A549 (cell line): Measurements from ENCODE around the gene CBFB. TPM values are rescaled to one million over a fixed set of nuclear protein-coding genes. Genes with fewer than 3 reads are reported as not detected.
A peak's percentile ranks its signal among the peaks of the same experiment; 100 is the strongest.

Experiments
- ATAC-seq, 2 experiments: fragments of 200-7000 bp in 1 of 2; fragments of >200 bp in 1 of 2; cut with Nextera tagmentation in 1 of 2; cut with Tn5 transposase in 1 of 2; 3 replicates each; pipeline versions ENCODE4 v1.8.0 to v1.9.1; 2018 to 2020; ENCODE audit warnings: mild to moderate bottlenecking in 1 of 2, moderate library complexity in 1 of 2
- CTCF ChIA-PET: fragments of 300-600 bp; sonication (Branson Sonifier 250); formaldehyde crosslinking; extraction: SDS; loops from one replicate; lab custom pipeline; 2021; ENCODE audit warnings: antibody characterized with exemption, inconsistent platforms; lab: Yijun Ruan, JAX
- POLR2A ChIA-PET: fragments of 350-600 bp; formaldehyde crosslinking; extraction: SDS; loops from one replicate; lab custom pipeline; 2021; ENCODE audit warnings: antibody characterized with exemption, inconsistent platforms; lab: Yijun Ruan, JAX
- DNase-seq, 2 experiments: peaks; one replicate each; pipeline versions ENCODE4 v3.0.0 to v3.0.0-alpha.2; 2011 to 2016; ENCODE audit warnings: low read depth in 1 of 2, low spot score in 1 of 2
- FAIRE-seq: peaks from 2 replicates; lab custom pipeline; 2011; peaks lifted over from hg19 to GRCh38; lab: Jason Lieb, UNC
- H3K27ac ChIP-seq, 2 experiments: fragments of >200 bp; sonication (Bioruptor Twin); formaldehyde crosslinking; 3 replicates each; pipeline ENCODE4 v1.5.1; 2016 to 2017
- H3K4me1 ChIP-seq: fragments of >200 bp; sonication (Bioruptor Twin); formaldehyde crosslinking; 3 replicates; pipeline ENCODE4 v1.6.1; 2016
- H3K4me2 ChIP-seq: fragments of >200 bp; sonication (Bioruptor Twin); formaldehyde crosslinking; 3 replicates; pipeline ENCODE4 v1.6.1; 2016
- H3K4me3 ChIP-seq: fragments of >200 bp; sonication (Bioruptor Twin); formaldehyde crosslinking; 3 replicates; pipeline ENCODE4 v1.5.1; 2016
- H3K9me3 ChIP-seq: fragments of >200 bp; sonication (Bioruptor Twin); formaldehyde crosslinking; 3 replicates; pipeline ENCODE4 v1.6.1; 2016
- ATOH8 ChIP-seq: fragments of 250-450 bp; sonication (Bioruptor Pico); IDR thresholded peaks from 2 replicates; pipeline ENCODE4 v1.5.0; 2020; ENCODE audit warnings: low read depth, mild to moderate bottlenecking, moderate library complexity
- CHD2 ChIP-seq: fragments of 150-350 bp; IDR thresholded peaks from 2 replicates; pipeline ENCODE4 v1.6.1; 2014; ENCODE audit warnings: low read length; ENCODE audit not compliant: partially characterized antibody
- EP300 ChIP-seq, 2 experiments: fragments of >200 bp; sonication (Bioruptor Twin); formaldehyde crosslinking; IDR thresholded peaks; 2 replicates in 1 of 2; 3 replicates in 1 of 2; pipeline ENCODE4 v1.6.1; 2016 to 2017
- FOXS1 ChIP-seq: fragments of 250-450 bp; sonication (Bioruptor Pico); IDR thresholded peaks from 2 replicates; pipeline ENCODE4 v1.5.0; 2020; ENCODE audit warnings: mild to moderate bottlenecking, moderate library complexity
- HEYL ChIP-seq: fragments of 250-450 bp; sonication (Bioruptor Pico); IDR thresholded peaks from 2 replicates; pipeline ENCODE4 v1.8.0; 2021; ENCODE audit warnings: mild to moderate bottlenecking, moderate library complexity
- HOXB13 ChIP-seq: fragments of 250-450 bp; sonication (Bioruptor Pico); IDR thresholded peaks from 2 replicates; pipeline ENCODE4 v1.5.0; 2020; ENCODE audit warnings: low read depth, mild to moderate bottlenecking, moderate library complexity
- JUN ChIP-seq, 2 experiments: fragments of >200 bp; sonication (Bioruptor Twin); formaldehyde crosslinking; IDR thresholded peaks; 2 replicates in 1 of 2; 3 replicates in 1 of 2; pipeline ENCODE4 v1.6.1; 2016 to 2017
- JUNB ChIP-seq: fragments of >200 bp; sonication (Bioruptor Twin); formaldehyde crosslinking; IDR thresholded peaks from 2 replicates; pipeline ENCODE4 v1.6.1; 2016
- MYC ChIP-seq: IDR thresholded peaks from 2 replicates; pipeline ENCODE4 v1.6.1; 2012; ENCODE audit warnings: mild to moderate bottlenecking, inconsistent platforms, low read length, improper control_type of control experiment, borderline replicate concordance
- NR3C1 ChIP-seq: fragments of >200 bp; sonication (Bioruptor Twin); formaldehyde crosslinking; IDR thresholded peaks from 3 replicates; pipeline ENCODE4 v1.6.1; 2017
- POLR2A ChIP-seq: IDR thresholded peaks from 2 replicates; pipeline ENCODE4 v1.6.1; 2012; ENCODE audit warnings: mild to moderate bottlenecking, low read length
- RAD21 ChIP-seq, 2 experiments: fragments of >200 bp in 1 of 2; sonication (Bioruptor Twin) in 1 of 2; formaldehyde crosslinking in 1 of 2; IDR thresholded peaks in 1 of 2; conservative IDR thresholded peaks in 1 of 2; 2 replicates in 1 of 2; 3 replicates in 1 of 2; pipeline ENCODE4 v1.6.1; 2012 to 2018; ENCODE audit warnings: inconsistent platforms in 1 of 2
- RFX5 ChIP-seq: fragments of 450-650 bp; IDR thresholded peaks from 2 replicates; pipeline ENCODE4 v1.7.1; 2014; ENCODE audit warnings: antibody characterized with exemption, mild to moderate bottlenecking, moderate library complexity
- TFCP2L1 ChIP-seq: fragments of 250-450 bp; sonication (Bioruptor Pico); IDR thresholded peaks from 2 replicates; pipeline ENCODE4 v1.5.0; 2021; ENCODE audit warnings: mild to moderate bottlenecking
- TP53 ChIP-seq: fragments of 250-450 bp; sonication (Bioruptor Pico); IDR thresholded peaks from 2 replicates; pipeline ENCODE4 v1.5.0; 2021; ENCODE audit warnings: mild to moderate bottlenecking, moderate library complexity
- ZC3H11A ChIP-seq: fragments of 450-650 bp; IDR thresholded peaks from 2 replicates; pipeline ENCODE4 v1.6.1; 2014; ENCODE audit warnings: antibody characterized with exemption, mild to moderate bottlenecking
- ZNF302 ChIP-seq: fragments of 250-450 bp; sonication (Bioruptor Pico); IDR thresholded peaks from 2 replicates; pipeline ENCODE4 v1.9.0; 2021; ENCODE audit warnings: inconsistent platforms, mild to moderate bottlenecking, moderate library complexity
- WGBS: methylation state at CpG from one replicate; pipeline ENCODE4 v1.1.6; 2017; ENCODE audit errors: missing lambda C conversion rate; 5-methylcytosine and 5-hydroxymethylcytosine counted together
- polyA plus RNA-seq, 4 experiments: library from polyadenylated mRNA; depleted of rRNA in 3 of 4; stranded (reverse); fragments of >200 nt; fragmentation: RNase III in 1 of 4; extraction: RNeasy Plus Mini Kit Qiagen cat#74134 plus additional on column Dnase treatment in 1 of 4; gene quantifications; 2 replicates in 3 of 4; 3 replicates in 1 of 4; pipeline ENCODE4 v1.2.3, GENCODE V29; 2011 to 2017
- small RNA-seq, 6 experiments: library from RNA; depleted of rRNA; stranded (forward); fragments of <200 nt; gene quantifications; one replicate each; pipeline ENCODE3, GENCODE V24; 2012
- TF ChIP-seq, protein P1 (sequence below): fragments of 200-600 bp; sonication (generic); IDR thresholded peaks from 2 replicates; pipeline ENCODE4 v1.6.1; 2016; ENCODE audit warnings: antibody characterized with exemption, mild to moderate bottlenecking, moderate library complexity

CBFB gene
- polyA plus RNA-seq, 2 of the 4 experiments (the other 2 are of a cell fraction) = 27.7 to 61.3 TPM

GRCh38 chr16:67149276-67150046 is 120.5 kb downstream of the CBFB start:
- ChIA-PET CTCF (interaction anchor here (0.7 to 16.0 kb wide), 8 partner anchors 19 to 399 kb away, joined by 3 to 314 read pairs (median 4); partner anchors contain the start of genes CES3, FBXL8, HSF4 and NOL3), POLR2A (no interaction called here)
- FAIRE-seq (no peak), DNase-seq (no peak), ATAC-seq (no peak)
- Histone ChIP-seq H3K4me3 (no peak overlapping the region), H3K9me3 (no peaks in the 10 kb centered on the region), H3K4me1 (peaks cover 6% of the 10 kb centered on the region; the same call in 2 of the 3 replicates), H3K4me2 (peak overlapping the region; percentile 66; the same call in 2 of the 3 replicates), H3K27ac (no peak overlapping the region)
- TF ChIP-seq ATOH8 (no peak), EP300 (IDR thresholded peaks at IDR 0.05) (no peak), RAD21 (conservative IDR thresholded peaks at IDR 0.05 in 1 of 2, IDR thresholded peaks at IDR 0.05 in 1 of 2) (no peak), CHD2 (no peak), ZC3H11A (no peak), ZNF302 (CRISPR knock-in tag) (no peak), FOXS1 (no peak), MYC (no peak), JUNB (no peak), HEYL (CRISPR knock-in tag) (no peak)
- TF ChIP-seq, protein P1, sequence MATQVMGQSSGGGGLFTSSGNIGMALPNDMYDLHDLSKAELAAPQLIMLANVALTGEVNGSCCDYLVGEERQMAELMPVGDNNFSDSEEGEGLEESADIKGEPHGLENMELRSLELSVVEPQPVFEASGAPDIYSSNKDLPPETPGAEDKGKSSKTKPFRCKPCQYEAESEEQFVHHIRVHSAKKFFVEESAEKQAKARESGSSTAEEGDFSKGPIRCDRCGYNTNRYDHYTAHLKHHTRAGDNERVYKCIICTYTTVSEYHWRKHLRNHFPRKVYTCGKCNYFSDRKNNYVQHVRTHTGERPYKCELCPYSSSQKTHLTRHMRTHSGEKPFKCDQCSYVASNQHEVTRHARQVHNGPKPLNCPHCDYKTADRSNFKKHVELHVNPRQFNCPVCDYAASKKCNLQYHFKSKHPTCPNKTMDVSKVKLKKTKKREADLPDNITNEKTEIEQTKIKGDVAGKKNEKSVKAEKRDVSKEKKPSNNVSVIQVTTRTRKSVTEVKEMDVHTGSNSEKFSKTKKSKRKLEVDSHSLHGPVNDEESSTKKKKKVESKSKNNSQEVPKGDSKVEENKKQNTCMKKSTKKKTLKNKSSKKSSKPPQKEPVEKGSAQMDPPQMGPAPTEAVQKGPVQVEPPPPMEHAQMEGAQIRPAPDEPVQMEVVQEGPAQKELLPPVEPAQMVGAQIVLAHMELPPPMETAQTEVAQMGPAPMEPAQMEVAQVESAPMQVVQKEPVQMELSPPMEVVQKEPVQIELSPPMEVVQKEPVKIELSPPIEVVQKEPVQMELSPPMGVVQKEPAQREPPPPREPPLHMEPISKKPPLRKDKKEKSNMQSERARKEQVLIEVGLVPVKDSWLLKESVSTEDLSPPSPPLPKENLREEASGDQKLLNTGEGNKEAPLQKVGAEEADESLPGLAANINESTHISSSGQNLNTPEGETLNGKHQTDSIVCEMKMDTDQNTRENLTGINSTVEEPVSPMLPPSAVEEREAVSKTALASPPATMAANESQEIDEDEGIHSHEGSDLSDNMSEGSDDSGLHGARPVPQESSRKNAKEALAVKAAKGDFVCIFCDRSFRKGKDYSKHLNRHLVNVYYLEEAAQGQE = no peak
- 96% methylated on average over 73 of the region's 77 CpGs for WGBS

- CTCF ChIA-PET = interaction anchor here (0.7 to 16.0 kb wide), 15 partner anchors 11 to 315 kb away, joined by 3 to 314 read pairs (median 4); partner anchors contain the start of genes CES3, CES4A, FBXL8 and HSF4
- TF ChIP-seq RAD21 (conservative IDR thresholded peaks at IDR 0.05 in 1 of 2, IDR thresholded peaks at IDR 0.05 in 1 of 2) (no peak), JUN (IDR thresholded peaks at IDR 0.05) (peak in 1 of 2 experiments; percentile 46; a peak in 2 of 5 replicates), NR3C1 (no peak), HOXB13 (CRISPR knock-in tag) (no peak), POLR2A (peak; percentile 34; the same call in 1 of the 2 replicates), TFCP2L1 (CRISPR knock-in tag) (peak; percentile 43; the same call in 1 of the 2 replicates), TP53 (CRISPR knock-in tag) (0 out of 2 replicates have a peak, but pooled peaks have one; percentile 25), RFX5 (no peak)
- TF ChIP-seq, all 56 proteins: peak for 4
- 66% methylated on average over 49 of the region's 94 CpGs for WGBS
- ATAC-seq (peak; percentile 54 to 69), DNase-seq (peak; percentile 51 to 62), FAIRE-seq (no peak)
- peaks cover 9% of the 10 kb centered on the region; the same call in 2 of the 3 replicates for H3K4me1 ChIP-seq
- peak overlapping the region; percentile 84 to 96 for H3K27ac ChIP-seq
- H3K9me3 ChIP-seq = no peaks in the 10 kb centered on the region
- peak overlapping the region; percentile 66 for H3K4me2 ChIP-seq
- POLR2A ChIA-PET = interaction anchor here (0.5 to 2.2 kb wide), 6 partner anchors 10 to 257 kb away, joined by 3 to 7 read pairs (median 3); partner anchors contain the start of gene FBXL8
- H3K4me3 ChIP-seq = peak overlapping the region; percentile 76
These were observed 121.3 kb downstream of the CBFB start for GRCh38 chr16:67150047-67150832.

Small RNA genes lying within 50 kb of the gene (small RNA-seq; reads per million reads assigned to genes)
- gene RN7SL543P = 0 reads per million in 6 experiments

Other genes starting within 250 kb of the CBFB start
- 0.07 and 0.18 TPM in 2 replicates for gene TERB1, start 227.6 kb upstream of the CBFB start, polyA plus RNA-seq (2011; rRNA removed)
- 0.12 to 0.18 TPM (median 0.17 TPM) in 3 replicates for gene TERB1, start 227.6 kb upstream of the CBFB start, polyA plus RNA-seq (2017; fragmentation: RNase III; extraction: RNeasy Plus Mini Kit Qiagen cat#74134 plus additional on column Dnase treatment)
- 89.8 and 132 TPM in 2 replicates for gene NAE1, start 198.2 kb upstream of the CBFB start, polyA plus RNA-seq (2011; rRNA removed)
- gene NAE1, start 198.2 kb upstream of the CBFB start, polyA plus RNA-seq (2017; fragmentation: RNase III; extraction: RNeasy Plus Mini Kit Qiagen cat#74134 plus additional on column Dnase treatment) = 90.0 to 96.2 TPM (median 94.9 TPM) in 3 replicates
- gene CA7, start 184.7 kb upstream of the CBFB start, polyA plus RNA-seq (2011; rRNA removed) = not detected in 2 replicates
- gene CA7, start 184.7 kb upstream of the CBFB start, polyA plus RNA-seq (2017; fragmentation: RNase III; extraction: RNeasy Plus Mini Kit Qiagen cat#74134 plus additional on column Dnase treatment) = not detected in 3 replicates
- 10.0 and 10.7 TPM in 2 replicates for gene PDP2, start 148.6 kb upstream of the CBFB start, polyA plus RNA-seq (2011; rRNA removed)
- 7.7 to 10.5 TPM (median 8.7 TPM) in 3 replicates for gene PDP2, start 148.6 kb upstream of the CBFB start, polyA plus RNA-seq (2017; fragmentation: RNase III; extraction: RNeasy Plus Mini Kit Qiagen cat#74134 plus additional on column Dnase treatment)
- gene CDH16, start 110.3 kb upstream of the CBFB start, polyA plus RNA-seq (2011; rRNA removed) = 0.18 and 0.37 TPM in 2 replicates
- 0.24 to 0.25 TPM (median 0.25 TPM) in 3 replicates for gene CDH16, start 110.3 kb upstream of the CBFB start, polyA plus RNA-seq (2017; fragmentation: RNase III; extraction: RNeasy Plus Mini Kit Qiagen cat#74134 plus additional on column Dnase treatment)
- gene RRAD, start 103.6 kb upstream of the CBFB start, polyA plus RNA-seq (2011; rRNA removed) = 0.46 and 0.75 TPM in 2 replicates
- gene RRAD, start 103.6 kb upstream of the CBFB start, polyA plus RNA-seq (2017; fragmentation: RNase III; extraction: RNeasy Plus Mini Kit Qiagen cat#74134 plus additional on column Dnase treatment) = 2.2 to 4.7 TPM (median 3.4 TPM) in 3 replicates
- 140 and 168 TPM in 2 replicates for gene CIAO2B, start 94.7 kb upstream of the CBFB start, polyA plus RNA-seq (2011; rRNA removed)
- gene CIAO2B, start 94.7 kb upstream of the CBFB start, polyA plus RNA-seq (2017; fragmentation: RNase III; extraction: RNeasy Plus Mini Kit Qiagen cat#74134 plus additional on column Dnase treatment) = 134 to 148 TPM (median 144 TPM) in 3 replicates
- 19.4 and 20.4 TPM in 2 replicates for gene CES2, start 93.6 kb upstream of the CBFB start, polyA plus RNA-seq (2011; rRNA removed)
- gene CES2, start 93.6 kb upstream of the CBFB start, polyA plus RNA-seq (2017; fragmentation: RNase III; extraction: RNeasy Plus Mini Kit Qiagen cat#74134 plus additional on column Dnase treatment) = 19.9 to 22.0 TPM (median 20.3 TPM) in 3 replicates
- 3.8 and 4.1 TPM in 2 replicates for gene CES3, start 67.9 kb upstream of the CBFB start, polyA plus RNA-seq (2011; rRNA removed)
- gene CES3, start 67.9 kb upstream of the CBFB start, polyA plus RNA-seq (2017; fragmentation: RNase III; extraction: RNeasy Plus Mini Kit Qiagen cat#74134 plus additional on column Dnase treatment) = 2.1 to 2.7 TPM (median 2.3 TPM) in 3 replicates
- gene CES4A, start 40.6 kb upstream of the CBFB start, polyA plus RNA-seq (2011; rRNA removed) = 3.5 and 4.4 TPM in 2 replicates
- gene CES4A, start 40.6 kb upstream of the CBFB start, polyA plus RNA-seq (2017; fragmentation: RNase III; extraction: RNeasy Plus Mini Kit Qiagen cat#74134 plus additional on column Dnase treatment) = 2.5 to 3.5 TPM (median 2.8 TPM) in 3 replicates
- gene PHAF1, start 80.8 kb downstream of the CBFB start, polyA plus RNA-seq (2011; rRNA removed) = 37.6 and 48.6 TPM in 2 replicates
- gene PHAF1, start 80.8 kb downstream of the CBFB start, polyA plus RNA-seq (2017; fragmentation: RNase III; extraction: RNeasy Plus Mini Kit Qiagen cat#74134 plus additional on column Dnase treatment) = 20.7 to 21.6 TPM (median 20.9 TPM) in 3 replicates
- 6.8 and 8.5 TPM in 2 replicates for gene B3GNT9, start 121.8 kb downstream of the CBFB start, polyA plus RNA-seq (2011; rRNA removed)
- 6.7 to 9.3 TPM (median 9.0 TPM) in 3 replicates for gene B3GNT9, start 121.8 kb downstream of the CBFB start, polyA plus RNA-seq (2017; fragmentation: RNase III; extraction: RNeasy Plus Mini Kit Qiagen cat#74134 plus additional on column Dnase treatment)
- 7.8 and 9.1 TPM in 2 replicates for gene TRADD, start 130.8 kb downstream of the CBFB start, polyA plus RNA-seq (2011; rRNA removed)
- gene TRADD, start 130.8 kb downstream of the CBFB start, polyA plus RNA-seq (2017; fragmentation: RNase III; extraction: RNeasy Plus Mini Kit Qiagen cat#74134 plus additional on column Dnase treatment) = 13.2 to 15.2 TPM (median 15.2 TPM) in 3 replicates
- gene FBXL8, start 130.8 kb downstream of the CBFB start, polyA plus RNA-seq (2011; rRNA removed) = 5.4 and 5.6 TPM in 2 replicates
- 12.5 to 14.4 TPM (median 13.1 TPM) in 3 replicates for gene FBXL8, start 130.8 kb downstream of the CBFB start, polyA plus RNA-seq (2017; fragmentation: RNase III; extraction: RNeasy Plus Mini Kit Qiagen cat#74134 plus additional on column Dnase treatment)
- gene HSF4, start 135.6 kb downstream of the CBFB start, polyA plus RNA-seq (2011; rRNA removed) = 8.3 and 11.7 TPM in 2 replicates
- gene HSF4, start 135.6 kb downstream of the CBFB start, polyA plus RNA-seq (2017; fragmentation: RNase III; extraction: RNeasy Plus Mini Kit Qiagen cat#74134 plus additional on column Dnase treatment) = 15.3 to 22.0 TPM (median 18.9 TPM) in 3 replicates
- 22.6 and 24.4 TPM in 2 replicates for gene NOL3, start 141.4 kb downstream of the CBFB start, polyA plus RNA-seq (2011; rRNA removed)
- gene NOL3, start 141.4 kb downstream of the CBFB start, polyA plus RNA-seq (2017; fragmentation: RNase III; extraction: RNeasy Plus Mini Kit Qiagen cat#74134 plus additional on column Dnase treatment) = 38.5 to 41.3 TPM (median 39.1 TPM) in 3 replicates
- 7.2 and 7.5 TPM in 2 replicates for gene MATCAP1, start 154.8 kb downstream of the CBFB start, polyA plus RNA-seq (2011; rRNA removed)
- 16.1 to 23.5 TPM (median 20.8 TPM) in 3 replicates for gene MATCAP1, start 154.8 kb downstream of the CBFB start, polyA plus RNA-seq (2017; fragmentation: RNase III; extraction: RNeasy Plus Mini Kit Qiagen cat#74134 plus additional on column Dnase treatment)
- gene EXOC3L1, start 161.0 kb downstream of the CBFB start, polyA plus RNA-seq (2011; rRNA removed) = 0.06 TPM in 1 of 2 replicates, not detected in the other
- not detected in 3 replicates for gene EXOC3L1, start 161.0 kb downstream of the CBFB start, polyA plus RNA-seq (2017; fragmentation: RNase III; extraction: RNeasy Plus Mini Kit Qiagen cat#74134 plus additional on column Dnase treatment)
- gene E2F4, start 163.0 kb downstream of the CBFB start, polyA plus RNA-seq (2011; rRNA removed) = 65.1 and 71.8 TPM in 2 replicates
- gene E2F4, start 163.0 kb downstream of the CBFB start, polyA plus RNA-seq (2017; fragmentation: RNase III; extraction: RNeasy Plus Mini Kit Qiagen cat#74134 plus additional on column Dnase treatment) = 66.0 to 69.6 TPM (median 66.6 TPM) in 3 replicates
- gene ELMO3, start 170.0 kb downstream of the CBFB start, polyA plus RNA-seq (2011; rRNA removed) = 0.62 and 1.0 TPM in 2 replicates
- gene ELMO3, start 170.0 kb downstream of the CBFB start, polyA plus RNA-seq (2017; fragmentation: RNase III; extraction: RNeasy Plus Mini Kit Qiagen cat#74134 plus additional on column Dnase treatment) = 1.3 to 1.5 TPM (median 1.4 TPM) in 3 replicates
- 70.2 and 73.5 TPM in 2 replicates for gene TMEM208, start 198.0 kb downstream of the CBFB start, polyA plus RNA-seq (2011; rRNA removed)
- gene TMEM208, start 198.0 kb downstream of the CBFB start, polyA plus RNA-seq (2017; fragmentation: RNase III; extraction: RNeasy Plus Mini Kit Qiagen cat#74134 plus additional on column Dnase treatment) = 103 to 114 TPM (median 114 TPM) in 3 replicates
- gene FHOD1, start 218.3 kb downstream of the CBFB start, polyA plus RNA-seq (2011; rRNA removed) = 16.1 and 18.1 TPM in 2 replicates
- 29.1 to 34.2 TPM (median 33.6 TPM) in 3 replicates for gene FHOD1, start 218.3 kb downstream of the CBFB start, polyA plus RNA-seq (2017; fragmentation: RNase III; extraction: RNeasy Plus Mini Kit Qiagen cat#74134 plus additional on column Dnase treatment)
- 0.83 and 1.1 TPM in 2 replicates for gene SLC9A5, start 219.8 kb downstream of the CBFB start, polyA plus RNA-seq (2011; rRNA removed)
- gene SLC9A5, start 219.8 kb downstream of the CBFB start, polyA plus RNA-seq (2017; fragmentation: RNase III; extraction: RNeasy Plus Mini Kit Qiagen cat#74134 plus additional on column Dnase treatment) = 1.6 to 2.6 TPM (median 2.5 TPM) in 3 replicates